Activated B cell treated with CpG ODN at 0.5 μM for 24 hours (primary cell): ENCODE results near the gene SLC13A4. TPM values are rescaled to one million over a fixed set of nuclear protein-coding genes. Genes with fewer than 3 reads are reported as not detected.

Experiments used
- ATAC-seq: fragments of 200-7000 bp; cut with Tn5 transposase; one replicate; pipeline ENCODE4 v1.10.0; 2021; ENCODE audit warnings: low read depth, mild to moderate bottlenecking, moderate library complexity
- CTCF ChIA-PET: fragments of 350-600 bp; sonication (Branson Sonifier 250); formaldehyde crosslinking; loops from one replicate; lab custom pipeline; 2021; ENCODE audit warnings: antibody characterized with exemption; lab: Charles Lee
- POLR2A ChIA-PET: fragments of 350-600 bp; sonication (Branson Sonifier 250); formaldehyde crosslinking; loops from one replicate; lab custom pipeline; 2021; ENCODE audit warnings: antibody characterized with exemption; lab: Charles Lee
- DNase-seq: peaks from one replicate; pipeline ENCODE4 v3.0.0; 2022
- H3K27ac Mint-ChIP-seq: one replicate; pipeline ENCODE4 v1.8.0; 2020; ENCODE audit warnings: mixed read lengths
- H3K27me3 Mint-ChIP-seq: one replicate; pipeline ENCODE4 v1.8.0; 2021; ENCODE audit warnings: mixed read lengths
- H3K36me3 Mint-ChIP-seq: one replicate; pipeline ENCODE4 v1.8.0; 2021; ENCODE audit warnings: low read depth, mixed read lengths
- H3K4me1 Mint-ChIP-seq: one replicate; pipeline ENCODE4 v1.8.0; 2021; ENCODE audit warnings: mixed read lengths
- H3K4me3 Mint-ChIP-seq: one replicate; pipeline ENCODE4 v1.8.0; 2020; ENCODE audit warnings: mild to moderate bottlenecking, mixed read lengths
- H3K9me3 Mint-ChIP-seq: one replicate; pipeline ENCODE4 v1.8.0; 2020; ENCODE audit warnings: mixed read lengths
- CTCF ChIP-seq: fragments of 200-600 bp; IDR thresholded peaks from one replicate; pipeline ENCODE4 v1.8.0; 2022; ENCODE audit warnings: antibody characterized with exemption, mild to moderate bottlenecking
- intact Hi-C: fragments of 100-400 bp; cut with micrococcal nuclease; formaldehyde crosslinking; loops from one replicate; pipeline ENCODE4 v1.15.1; 2024
- total RNA-seq: library from RNA; stranded (reverse); gene quantifications from 2 replicates; pipeline ENCODE4 v1.2.3, GENCODE V29; 2022

SLC13A4 gene
- total RNA-seq, 1 donor from 2014 or later: not detected

- H3K36me3 Mint-ChIP-seq: no peaks in the 10 kb centered on the region
- no peak for TF ChIP-seq CTCF
- no peaks in the 10 kb centered on the region for H3K4me1 Mint-ChIP-seq
- intact Hi-C loops: no loop called here
- H3K9me3 Mint-ChIP-seq: no peaks in the 10 kb centered on the region
- ChIA-PET CTCF (no interaction called here), POLR2A (no interaction called here)
- DNase-seq (no peak), ATAC-seq (no peak)
- H3K27me3 Mint-ChIP-seq: peaks cover 27% of the 10 kb centered on the region
- H3K27ac Mint-ChIP-seq: no peak overlapping the region
- no peak overlapping the region for H3K4me3 Mint-ChIP-seq
Measured at GRCh38 chr7:135769005-135769802, 41.2 kb upstream of the SLC13A4 start.

DNA sequence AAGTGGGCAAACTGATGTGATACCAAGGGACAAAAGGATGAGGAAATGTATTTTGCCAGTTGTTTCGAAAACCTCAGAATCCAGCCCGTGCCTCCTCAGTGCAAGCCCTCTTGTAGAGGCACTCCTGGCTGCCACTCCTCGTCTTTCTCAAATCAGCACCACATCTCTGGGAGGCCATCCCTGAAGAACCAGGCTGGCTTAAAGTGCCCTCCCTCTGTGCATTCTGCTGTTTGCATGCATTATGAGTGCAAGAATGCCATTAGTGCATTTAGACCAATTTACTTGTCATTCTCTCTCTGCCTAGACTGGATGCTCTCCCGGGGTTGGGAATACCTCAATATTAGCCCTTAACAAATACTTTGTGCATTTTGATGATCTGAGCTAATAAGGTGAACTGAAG is 40.5 kb upstream of the SLC13A4 start:
- Mint-ChIP-seq H3K9me3 (no peaks in the 10 kb centered on the region), H3K4me3 (no peak overlapping the region), H3K27ac (no peak overlapping the region), H3K27me3 (peaks cover 27% of the 10 kb centered on the region), H3K4me1 (no peaks in the 10 kb centered on the region), H3K36me3 (no peaks in the 10 kb centered on the region)
- CTCF ChIA-PET: no interaction called here
- DNase-seq (no peak), ATAC-seq (no peak)
- POLR2A ChIA-PET: no interaction called here
- no peak for TF ChIP-seq CTCF
- intact Hi-C loops: no loop called here

DNA sequence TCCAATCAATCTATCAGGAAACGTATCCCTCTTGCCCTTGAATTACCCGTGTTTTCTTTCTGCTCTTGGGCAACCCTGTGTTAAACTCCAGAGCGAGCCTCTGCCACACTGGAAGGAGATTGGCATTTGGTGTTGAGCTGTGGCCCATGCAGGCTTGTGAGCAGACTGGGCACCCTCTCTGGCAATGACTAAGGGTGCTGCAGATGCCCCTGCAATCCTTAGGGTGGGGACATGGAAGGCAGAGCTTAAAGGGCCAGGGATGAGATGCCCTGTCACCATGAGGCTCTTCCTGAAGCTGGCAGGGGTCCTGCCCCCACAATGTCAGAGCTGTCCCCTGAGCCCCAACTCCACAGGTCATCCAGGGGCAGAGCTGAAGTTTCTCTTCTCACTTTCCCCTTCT is 40.1 kb upstream of the SLC13A4 start:
- Mint-ChIP-seq H3K27me3 (peaks cover 27% of the 10 kb centered on the region), H3K4me1 (no peaks in the 10 kb centered on the region), H3K4me3 (no peak overlapping the region), H3K36me3 (no peaks in the 10 kb centered on the region), H3K27ac (no peak overlapping the region), H3K9me3 (no peaks in the 10 kb centered on the region)
- intact Hi-C loops: no loop called here
- CTCF ChIA-PET: no interaction called here
- TF ChIP-seq CTCF: no peak
- DNase-seq: no peak
- POLR2A ChIA-PET: no interaction called here
- no peak for ATAC-seq

DNA sequence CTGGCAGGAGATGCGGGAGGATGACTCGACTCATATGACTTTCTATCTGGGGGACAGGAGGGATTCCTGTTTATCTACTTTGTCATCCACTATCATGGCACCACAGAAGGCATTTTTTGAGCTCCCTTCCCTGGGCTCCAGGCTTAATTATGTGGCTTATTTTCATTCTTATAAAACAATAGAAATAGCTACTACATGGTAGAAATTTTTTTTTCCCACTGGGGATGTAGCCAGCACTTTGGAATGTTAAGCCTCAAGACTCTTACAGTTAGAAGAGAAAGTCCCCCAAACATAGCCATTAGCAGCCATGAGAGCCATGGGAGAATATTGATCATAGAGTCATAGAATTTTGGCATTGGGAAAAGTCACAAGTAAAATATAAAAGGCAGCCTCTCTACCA is 35.3 kb upstream of the SLC13A4 start:
- Mint-ChIP-seq H3K36me3 (no peaks in the 10 kb centered on the region), H3K27ac (no peak overlapping the region), H3K9me3 (no peaks in the 10 kb centered on the region), H3K27me3 (peaks cover 36% of the 10 kb centered on the region), H3K4me1 (no peaks in the 10 kb centered on the region), H3K4me3 (no peak overlapping the region)
- TF ChIP-seq CTCF: no peak
- ChIA-PET CTCF (no interaction called here), POLR2A (no interaction called here)
- ATAC-seq: no peak
- intact Hi-C loops: no loop called here
- no peak for DNase-seq

- POLR2A ChIA-PET: no interaction called here
- no peak overlapping the region for H3K4me3 Mint-ChIP-seq
- H3K36me3 Mint-ChIP-seq: no peaks in the 10 kb centered on the region
- intact Hi-C loops: no loop called here
- TF ChIP-seq CTCF: no peak
- no peaks in the 10 kb centered on the region for H3K4me1 Mint-ChIP-seq
- DNase-seq (no peak), ATAC-seq (no peak)
- H3K9me3 Mint-ChIP-seq: peaks cover under 1% of the 10 kb centered on the region
- peaks cover 33% of the 10 kb centered on the region for H3K27me3 Mint-ChIP-seq
- no peak overlapping the region for H3K27ac Mint-ChIP-seq
- CTCF ChIA-PET: no interaction called here
Measured at GRCh38 chr7:135761751-135762488, 33.9 kb upstream of the SLC13A4 start.
